HL-60/S4 treated with phorbol 12-myristate 13-acetate at 8.2 ng/mL for 4 days and 3 days (cell line): ENCODE measurements around the gene SLC16A3.

Experiments
- in situ Hi-C: fragments of 300-500 bp; cut with MboI; formaldehyde crosslinking; loops from 2 replicates; pipeline ENCODE4 v1.15.0; 2022; ENCODE audit warnings: low sequenced_read_pairs

Gene SLC16A3

GRCh38 chr17:82278786-82279391 is 50.0 kb downstream of the SLC16A3 start:
- in situ Hi-C loops = no loop called here

DNA sequence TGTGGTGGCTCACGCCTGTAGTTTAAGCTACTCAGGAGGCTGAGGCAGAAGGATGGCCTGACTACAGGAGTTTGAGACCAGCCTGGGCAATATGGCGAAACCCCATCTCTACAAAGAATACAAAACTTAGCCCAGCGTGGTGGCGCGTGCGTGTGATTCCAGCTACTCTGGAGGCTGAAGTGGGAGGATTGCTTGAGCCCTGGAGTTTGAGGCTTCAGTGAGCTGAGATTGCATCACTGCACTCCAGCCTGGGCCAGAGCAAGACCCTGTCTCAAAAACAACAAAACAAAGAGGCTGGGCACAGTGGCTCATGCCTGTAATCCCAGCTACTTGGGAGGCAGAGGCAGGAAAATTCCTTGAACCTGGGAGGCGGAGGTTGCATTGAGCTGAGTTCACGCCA is 51.7 kb downstream of the SLC16A3 start:
- in situ Hi-C loops = no loop called here

DNA sequence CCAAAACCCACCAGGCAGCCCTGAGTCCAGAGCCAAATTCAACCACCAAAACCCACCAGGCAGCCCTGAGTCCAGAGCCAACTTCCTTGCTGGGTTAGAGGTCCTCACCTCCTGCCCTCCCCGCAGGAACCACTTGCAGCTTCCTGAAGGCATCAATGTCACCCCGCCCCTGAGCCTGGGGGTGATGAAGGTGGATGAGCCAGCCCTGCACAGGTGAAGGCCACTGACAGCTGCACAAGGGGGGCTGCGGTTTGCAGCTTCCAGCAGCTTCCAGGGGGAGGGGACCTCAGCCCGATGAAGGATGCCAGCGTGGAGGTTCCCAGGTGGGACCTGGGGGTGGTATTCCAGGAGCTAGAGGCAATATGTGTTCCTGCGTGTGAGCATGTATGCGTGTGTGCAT is 52.2 kb downstream of the SLC16A3 start:
- in situ Hi-C loops = no loop called here

- in situ Hi-C loops = no loop called here
These were observed 52.8 kb downstream of the SLC16A3 start for GRCh38 chr17:82281502-82282238.

GRCh38 chr17:82282239-82283207 is 53.7 kb downstream of the SLC16A3 start:
- in situ Hi-C loops = no loop called here

GRCh38 chr17:82283208-82283749 is 54.4 kb downstream of the SLC16A3 start:
- in situ Hi-C loops = no loop called here

DNA sequence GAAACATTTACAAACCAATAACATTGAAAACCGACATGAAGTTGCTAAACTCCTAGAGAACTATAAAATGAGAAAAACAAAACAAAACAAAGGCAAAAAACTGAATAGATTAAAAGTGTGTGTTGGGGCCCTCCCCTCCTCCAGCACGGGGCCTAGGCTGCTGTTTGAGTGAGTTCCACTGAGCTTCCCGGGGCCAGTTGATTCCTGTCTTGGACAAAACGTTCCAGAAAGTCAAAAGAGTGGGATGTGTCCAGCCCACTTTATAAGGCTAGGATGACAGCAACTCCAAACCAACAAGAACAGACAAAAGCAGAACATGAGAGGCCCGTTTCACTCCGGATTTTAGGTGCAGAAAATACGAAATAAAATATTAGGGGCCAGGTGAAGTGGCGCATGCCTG is 56.3 kb downstream of the SLC16A3 start:
- in situ Hi-C loops = no loop called here

DNA sequence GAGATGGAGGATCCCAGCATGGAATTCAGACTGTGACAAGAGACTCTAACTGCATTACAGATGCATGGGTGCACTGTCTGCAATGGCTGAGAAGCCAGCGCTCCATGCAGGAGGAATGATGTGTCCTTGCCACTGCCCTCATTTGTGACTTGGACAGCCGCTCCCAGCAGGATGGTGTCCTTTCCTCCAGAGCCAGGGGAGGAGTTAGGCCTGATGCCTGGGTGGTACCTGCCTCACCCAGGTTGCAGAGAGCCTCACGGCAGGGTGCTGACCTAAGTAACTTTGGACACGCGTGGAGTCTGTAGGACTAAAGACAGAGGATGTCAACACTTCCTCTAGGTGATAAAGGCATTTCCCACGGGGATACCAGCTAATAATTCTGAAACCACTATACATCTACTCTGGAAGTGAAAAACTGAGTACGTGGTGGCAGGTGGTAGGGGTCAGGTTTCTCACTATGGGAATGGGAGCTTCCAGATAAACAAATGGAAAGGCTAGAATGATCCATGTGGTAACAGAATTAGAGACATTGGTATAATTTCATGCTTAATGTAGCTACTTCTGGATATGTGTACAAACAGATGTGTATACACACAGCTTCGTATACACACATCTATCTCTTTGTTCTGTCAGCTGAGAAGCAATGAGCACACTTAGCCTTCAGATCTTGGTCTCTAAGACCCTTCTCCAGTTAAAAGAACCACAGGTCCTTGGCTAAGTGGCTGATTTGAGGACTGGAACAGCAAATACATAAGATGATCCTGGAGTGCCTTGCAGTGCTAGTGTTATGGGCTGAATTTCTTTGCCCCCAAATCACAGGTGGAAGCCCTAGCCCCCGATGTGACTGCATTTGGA is 58.4 kb downstream of the SLC16A3 start:
- in situ Hi-C loops = no loop called here

GRCh38 chr17:82287868-82288801 is 59.3 kb downstream of the SLC16A3 start:
- in situ Hi-C loops = no loop called here
